ENCODE data around the gene FKBP10.
"Not testable (repeated sequence)": the region's sequence is repeated elsewhere in the genome, so short reads cannot be mapped to it uniquely, and the experiment has no call there.

DNA sequence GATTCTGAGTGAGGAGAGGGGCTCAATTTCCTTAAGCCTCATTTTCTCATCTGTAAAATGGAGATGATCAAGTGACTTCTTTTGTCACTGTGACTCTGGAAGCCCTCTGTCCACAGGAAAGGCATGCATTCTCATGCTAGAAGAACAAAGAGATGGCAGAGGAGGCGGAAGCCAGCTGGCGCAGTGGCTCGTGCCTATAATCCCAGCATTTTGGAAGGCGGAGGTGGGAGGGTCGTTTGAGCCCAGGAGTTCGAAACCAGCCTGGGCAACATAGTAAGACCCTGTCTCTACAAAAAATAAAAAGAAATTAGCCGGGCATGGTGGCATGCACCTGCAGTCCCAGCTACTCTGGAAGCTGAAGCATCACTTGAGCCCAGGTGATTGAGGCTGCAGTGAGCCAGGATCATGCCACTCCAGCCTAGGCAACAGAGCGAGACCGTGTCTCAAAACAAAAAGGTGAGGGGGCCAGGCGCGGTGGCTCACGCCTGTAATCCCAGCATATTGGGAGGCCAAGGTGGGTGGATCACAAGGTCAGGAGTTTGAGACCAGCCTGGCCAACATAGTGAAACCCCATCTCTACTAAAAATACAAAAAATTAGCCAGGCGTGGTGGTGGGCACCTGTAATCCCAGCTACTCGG, 36.4 kb upstream of the FKBP10 start:
- TF ChIP-seq POLR2A, EP300, POLR2AphosphoS5 (IDR thresholded peaks at IDR 0.05): not testable (repeated sequence)
- TF ChIP-seq, protein P1, sequence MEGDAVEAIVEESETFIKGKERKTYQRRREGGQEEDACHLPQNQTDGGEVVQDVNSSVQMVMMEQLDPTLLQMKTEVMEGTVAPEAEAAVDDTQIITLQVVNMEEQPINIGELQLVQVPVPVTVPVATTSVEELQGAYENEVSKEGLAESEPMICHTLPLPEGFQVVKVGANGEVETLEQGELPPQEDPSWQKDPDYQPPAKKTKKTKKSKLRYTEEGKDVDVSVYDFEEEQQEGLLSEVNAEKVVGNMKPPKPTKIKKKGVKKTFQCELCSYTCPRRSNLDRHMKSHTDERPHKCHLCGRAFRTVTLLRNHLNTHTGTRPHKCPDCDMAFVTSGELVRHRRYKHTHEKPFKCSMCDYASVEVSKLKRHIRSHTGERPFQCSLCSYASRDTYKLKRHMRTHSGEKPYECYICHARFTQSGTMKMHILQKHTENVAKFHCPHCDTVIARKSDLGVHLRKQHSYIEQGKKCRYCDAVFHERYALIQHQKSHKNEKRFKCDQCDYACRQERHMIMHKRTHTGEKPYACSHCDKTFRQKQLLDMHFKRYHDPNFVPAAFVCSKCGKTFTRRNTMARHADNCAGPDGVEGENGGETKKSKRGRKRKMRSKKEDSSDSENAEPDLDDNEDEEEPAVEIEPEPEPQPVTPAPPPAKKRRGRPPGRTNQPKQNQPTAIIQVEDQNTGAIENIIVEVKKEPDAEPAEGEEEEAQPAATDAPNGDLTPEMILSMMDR (IDR thresholded peaks at IDR 0.05): not testable (repeated sequence)

Data from upper lobe of left lung (tissue), 4 donors.